NCI-H2081 treated with DMSO at 0.1 percent for 48 hours (cell line): ENCODE results near the gene STARD7.
"Not testable (repeated sequence)": the region's sequence is repeated elsewhere in the genome, so short reads cannot be mapped to it uniquely, and the experiment has no call there.

Experiments used
- DNase-seq: peaks from one replicate; lab custom pipeline; 2025; lab: John Stamatoyannopoulos, UW

The STARD7 gene

DNA sequence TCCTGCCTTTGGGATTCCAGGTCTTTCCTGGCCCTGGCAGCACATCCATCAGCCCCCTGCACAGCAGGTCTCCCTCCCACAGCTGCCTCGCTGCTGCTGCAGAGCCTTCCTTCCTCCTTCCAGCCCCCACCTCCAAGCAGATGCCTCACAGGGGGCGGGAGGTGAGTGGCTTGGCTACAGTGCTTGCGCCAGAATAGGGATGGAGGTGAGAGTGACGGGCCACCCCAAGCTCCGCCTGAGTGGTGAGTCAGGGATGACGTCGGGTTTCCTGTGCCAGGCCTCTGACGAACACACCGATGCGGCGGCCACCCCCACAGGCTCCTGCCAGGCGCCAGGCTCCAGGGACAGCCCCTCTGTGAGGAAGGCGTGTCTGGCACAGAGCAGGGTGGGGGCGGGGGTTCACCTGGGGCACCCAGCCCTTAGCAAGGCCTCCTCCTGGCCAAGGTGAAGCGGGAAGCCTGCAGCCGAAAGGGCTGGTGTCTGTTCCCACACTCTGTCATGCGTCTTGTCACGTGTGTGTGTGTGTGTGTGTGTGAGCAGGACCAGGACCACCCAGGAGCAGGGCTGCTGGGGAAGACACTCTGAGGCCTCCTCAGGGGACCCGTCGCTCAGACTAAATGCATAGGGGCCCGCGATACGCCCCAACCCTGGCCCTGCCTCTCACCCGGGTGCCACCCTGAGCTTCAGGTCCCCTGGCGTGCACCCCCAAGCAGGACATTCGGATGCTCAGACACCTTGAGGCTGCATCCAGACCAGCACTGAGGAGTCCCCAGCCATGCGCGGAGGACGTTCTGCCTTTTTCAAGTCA, 60.0 kb downstream of the STARD7 start:
- no peak for DNase-seq

DNA sequence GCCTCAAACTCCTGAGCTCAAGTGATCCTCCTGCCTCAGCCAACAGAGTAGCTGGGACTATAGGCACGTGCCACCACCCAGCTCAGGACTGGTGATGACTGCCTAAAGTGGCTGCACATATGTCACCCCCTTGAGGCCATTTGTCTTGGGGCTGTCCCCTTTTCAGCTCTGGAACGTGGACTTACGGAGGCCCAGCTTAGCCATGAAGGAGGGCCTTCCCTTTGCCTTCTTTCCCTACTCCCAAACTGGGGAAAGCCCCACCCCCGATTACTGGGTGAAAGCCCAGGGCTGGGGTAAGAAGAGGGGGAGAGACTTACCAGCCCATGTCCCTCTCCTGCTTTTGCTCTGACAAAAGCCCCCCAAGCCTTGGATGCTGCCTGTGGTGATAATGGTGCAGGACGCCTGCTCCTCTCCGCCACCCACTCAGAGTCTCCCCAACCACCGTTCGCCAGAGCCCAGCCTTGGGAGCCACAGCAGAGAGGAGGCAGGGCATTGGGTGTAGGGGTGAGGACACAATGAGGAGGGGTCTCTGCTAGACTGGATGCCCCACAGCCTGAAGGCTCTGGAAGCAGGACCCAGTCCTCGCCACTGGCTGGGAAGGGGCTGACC, 60.9 kb downstream of the STARD7 start:
- DNase-seq, result no peak

DNA sequence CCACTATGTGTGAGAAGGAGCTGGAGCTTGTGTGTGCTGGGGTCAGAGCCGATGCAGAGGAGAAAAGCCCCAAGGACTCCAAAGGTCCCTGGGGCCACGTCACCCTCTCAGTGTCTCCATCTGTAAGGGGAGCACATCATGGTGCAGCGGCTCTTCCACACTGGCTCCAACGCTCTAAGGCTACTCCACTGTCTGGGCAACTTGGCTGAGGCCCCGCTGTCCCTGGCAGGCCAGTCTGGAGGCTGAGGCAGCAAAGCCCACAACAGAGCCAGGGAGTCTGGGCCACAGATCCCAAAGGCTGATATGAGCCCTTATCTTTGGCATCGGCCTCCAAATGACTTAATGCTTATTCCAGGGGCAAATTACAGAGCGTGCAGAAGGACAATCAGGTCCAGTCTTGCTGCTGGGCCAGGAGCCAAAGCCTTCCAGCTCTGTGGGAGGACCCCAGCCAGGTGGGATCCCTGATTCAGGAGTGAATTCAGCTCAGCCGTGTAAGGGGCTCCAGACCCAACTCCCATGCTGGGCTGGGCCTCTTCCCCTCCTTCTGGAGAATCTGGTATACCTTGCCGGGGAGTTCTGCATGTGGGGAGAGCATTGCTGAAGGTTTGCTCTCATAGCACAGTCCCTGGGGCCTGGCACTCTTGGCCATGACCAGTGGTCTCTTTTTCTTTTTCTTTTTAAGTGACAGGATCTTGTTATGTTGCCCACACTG, 61.6 kb downstream of the STARD7 start:
- no peak for DNase-seq

DNA sequence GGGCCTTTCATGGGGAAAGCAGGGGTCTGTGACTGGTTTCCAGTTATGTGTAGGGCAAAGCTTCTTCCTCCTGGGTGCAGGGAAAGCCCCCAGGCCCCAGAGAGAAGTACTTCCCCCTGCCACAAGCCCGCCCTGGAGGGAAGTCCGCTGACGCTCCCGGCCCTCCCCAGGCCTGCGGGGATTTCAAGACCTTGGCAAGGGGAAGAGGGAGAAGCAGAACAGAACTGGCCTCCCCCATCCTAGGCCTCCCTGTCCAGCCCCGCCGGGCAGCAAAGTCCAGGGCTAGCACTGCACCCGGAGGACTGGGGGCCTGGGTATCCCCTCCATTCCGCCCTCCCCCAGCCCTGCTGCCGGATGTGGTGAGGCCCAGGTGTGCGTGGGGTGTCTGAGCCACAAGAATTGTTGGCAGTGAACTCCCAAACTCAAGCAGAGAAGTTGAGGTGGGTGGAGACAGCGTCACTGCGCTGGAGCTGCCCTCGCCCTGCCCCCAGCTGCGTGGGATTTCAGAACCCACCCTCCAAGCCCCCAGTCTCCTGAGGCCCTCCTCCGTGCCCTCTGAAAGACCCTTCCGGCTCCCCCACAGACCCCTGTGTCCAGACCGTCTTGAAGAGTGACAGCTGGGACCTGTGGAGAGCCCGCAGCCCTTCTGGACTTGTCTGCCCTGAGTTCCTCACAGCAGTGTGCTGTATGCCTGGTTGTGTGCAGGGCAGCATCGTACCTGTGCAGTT, 62.3 kb downstream of the STARD7 start:
- no peak for DNase-seq

DNA sequence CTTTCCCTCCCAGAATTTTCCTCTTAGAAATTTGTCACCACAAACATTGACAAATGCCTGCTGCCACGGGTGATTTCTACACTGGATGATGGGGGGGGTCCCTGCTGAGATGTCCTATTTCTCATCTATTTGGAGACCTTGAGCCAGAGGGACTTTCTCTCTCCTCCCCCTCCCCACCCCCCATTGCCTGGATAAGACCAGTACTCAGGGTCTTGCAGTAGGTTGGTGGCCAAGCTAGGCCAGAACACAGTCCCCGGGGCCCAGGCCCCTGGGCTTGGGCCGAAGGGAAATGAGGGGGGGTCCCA, 62.8 kb downstream of the STARD7 start:
- DNase-seq, result no peak

DNA sequence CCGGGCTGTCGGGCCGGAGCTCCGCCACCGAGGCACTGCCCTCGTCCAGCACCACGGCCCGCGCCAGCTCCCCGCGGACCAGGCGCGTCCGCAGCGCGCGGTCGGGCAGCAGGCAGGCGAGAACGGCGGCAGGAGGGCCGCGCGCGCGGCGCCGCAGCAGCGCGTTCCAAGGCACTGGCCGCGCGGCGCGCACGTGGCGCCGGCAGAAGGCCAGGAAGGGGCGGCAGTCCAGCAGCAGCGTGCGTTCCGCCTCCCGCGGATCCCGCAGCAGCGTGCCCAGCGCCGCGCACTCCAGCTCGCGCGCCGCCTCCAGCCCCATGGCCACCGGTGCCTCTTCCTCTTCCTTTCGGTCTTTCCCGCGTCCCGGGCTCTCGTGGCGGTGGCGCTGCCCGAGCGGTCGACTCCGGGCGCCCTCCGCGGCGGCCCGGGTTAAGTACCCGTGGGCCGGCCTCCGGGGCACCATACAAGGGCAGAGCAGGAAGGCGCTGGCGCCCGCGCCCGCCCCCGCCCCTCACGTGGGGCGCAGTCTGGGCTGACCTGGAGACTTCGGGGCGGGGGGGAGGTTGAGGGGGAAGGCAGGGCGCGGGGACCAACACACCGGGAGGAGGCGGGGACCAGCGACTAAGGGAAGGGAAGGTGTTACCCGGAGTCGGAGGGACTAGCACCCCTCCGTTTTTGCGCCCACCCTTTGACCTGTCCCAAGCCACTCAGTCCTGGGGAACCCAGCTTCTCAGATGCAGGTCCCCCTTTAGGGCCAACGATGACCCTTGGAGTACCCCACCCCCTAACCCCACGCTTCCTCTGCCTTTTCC, 63.4 kb downstream of the STARD7 start, which contains the start of gene DUSP2:
Gene DUSP2 (minus strand): TSS at position 405 of the 812 bp plus-strand sequence. CDS start 86 bp downstream, at position 319.
- DNase-seq, result no peak

DNA sequence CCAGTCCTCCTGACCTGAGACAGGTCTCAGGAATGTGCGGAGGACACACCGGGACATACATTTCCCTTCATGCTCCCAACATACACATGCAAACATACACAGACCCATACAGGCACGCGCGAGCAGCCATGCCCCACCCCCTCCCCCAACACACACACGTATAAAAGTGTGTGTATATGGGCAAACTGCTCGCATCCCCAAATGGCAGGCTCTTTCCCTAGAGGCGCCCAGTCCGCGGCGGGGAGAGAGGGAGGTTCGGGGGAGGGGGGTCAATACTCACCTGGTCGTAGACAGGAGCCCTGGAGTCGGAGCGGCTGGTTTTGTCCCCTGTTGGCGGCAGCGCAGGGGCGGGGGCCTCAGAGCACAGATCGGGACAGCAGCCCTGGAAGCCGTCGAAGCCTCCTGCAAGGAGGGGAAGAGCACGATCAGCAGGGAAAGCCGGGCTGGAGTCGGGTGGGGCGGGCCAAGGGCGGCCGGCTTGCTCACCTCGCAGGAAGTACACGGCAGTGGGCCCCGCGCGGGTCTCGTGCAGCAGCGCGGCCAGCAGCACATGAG, 64.1 kb downstream of the STARD7 start:
- no peak for DNase-seq

DNA sequence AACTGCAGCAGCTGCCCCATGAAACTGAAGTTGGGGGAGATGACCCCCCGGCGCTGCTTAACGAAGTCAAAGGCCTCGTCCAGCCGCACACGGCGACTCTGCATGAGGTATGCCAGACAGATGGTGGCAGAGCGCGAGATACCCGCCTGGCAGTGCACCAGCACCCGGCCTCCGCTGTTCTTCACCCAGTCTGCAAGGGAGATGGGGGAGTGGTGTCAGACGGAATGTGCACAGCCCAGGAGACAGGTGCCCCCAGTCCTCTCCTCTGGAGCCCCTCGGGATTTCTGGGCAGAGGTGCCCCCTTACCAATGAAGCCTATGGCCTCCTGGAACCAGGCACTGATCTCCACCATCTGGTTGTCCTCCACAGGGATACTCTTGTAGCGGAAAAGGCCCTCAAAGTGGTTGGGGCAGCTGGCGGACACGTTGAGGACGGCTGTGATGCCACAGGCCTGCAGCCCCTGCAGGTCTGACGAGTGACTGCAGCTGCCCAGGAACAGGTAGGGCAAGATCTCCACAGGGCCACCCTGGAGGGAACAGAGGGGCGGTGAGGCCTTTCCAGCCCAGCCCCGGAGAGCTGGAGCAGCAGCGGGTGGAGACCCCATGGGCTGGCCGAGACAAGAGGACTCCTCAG, 64.7 kb downstream of the STARD7 start:
- DNase-seq, result no peak

DNA sequence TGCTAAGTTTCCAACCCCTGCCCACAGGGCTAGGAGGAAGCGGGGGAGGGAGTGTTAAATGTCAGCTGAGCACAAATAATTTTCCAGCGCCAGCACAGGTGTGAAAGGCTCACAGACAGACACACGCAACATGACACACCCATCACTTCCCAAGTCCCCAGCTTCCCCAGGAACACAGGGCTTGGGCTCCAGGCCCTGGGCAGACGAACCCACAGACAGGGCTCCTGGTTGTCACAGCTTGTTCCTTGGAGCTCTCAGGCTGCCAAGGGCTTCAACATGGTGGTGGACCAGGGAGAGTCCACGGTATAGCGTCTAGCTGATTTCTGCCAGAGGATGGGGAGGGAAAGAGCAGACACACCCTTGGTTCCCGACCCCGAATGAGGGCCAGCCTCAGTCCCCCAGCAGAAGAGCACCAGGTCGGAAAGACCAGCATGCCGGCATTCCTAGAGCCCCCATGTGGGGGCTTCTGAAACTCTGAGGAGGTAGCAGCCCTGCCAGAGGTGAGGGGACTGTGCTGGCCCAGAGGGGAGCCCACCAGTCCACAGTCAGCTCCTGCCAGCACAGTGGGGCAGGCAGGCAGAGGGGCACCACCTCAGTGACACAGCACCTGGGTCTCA, 65.3 kb downstream of the STARD7 start:
- no peak for DNase-seq

DNA sequence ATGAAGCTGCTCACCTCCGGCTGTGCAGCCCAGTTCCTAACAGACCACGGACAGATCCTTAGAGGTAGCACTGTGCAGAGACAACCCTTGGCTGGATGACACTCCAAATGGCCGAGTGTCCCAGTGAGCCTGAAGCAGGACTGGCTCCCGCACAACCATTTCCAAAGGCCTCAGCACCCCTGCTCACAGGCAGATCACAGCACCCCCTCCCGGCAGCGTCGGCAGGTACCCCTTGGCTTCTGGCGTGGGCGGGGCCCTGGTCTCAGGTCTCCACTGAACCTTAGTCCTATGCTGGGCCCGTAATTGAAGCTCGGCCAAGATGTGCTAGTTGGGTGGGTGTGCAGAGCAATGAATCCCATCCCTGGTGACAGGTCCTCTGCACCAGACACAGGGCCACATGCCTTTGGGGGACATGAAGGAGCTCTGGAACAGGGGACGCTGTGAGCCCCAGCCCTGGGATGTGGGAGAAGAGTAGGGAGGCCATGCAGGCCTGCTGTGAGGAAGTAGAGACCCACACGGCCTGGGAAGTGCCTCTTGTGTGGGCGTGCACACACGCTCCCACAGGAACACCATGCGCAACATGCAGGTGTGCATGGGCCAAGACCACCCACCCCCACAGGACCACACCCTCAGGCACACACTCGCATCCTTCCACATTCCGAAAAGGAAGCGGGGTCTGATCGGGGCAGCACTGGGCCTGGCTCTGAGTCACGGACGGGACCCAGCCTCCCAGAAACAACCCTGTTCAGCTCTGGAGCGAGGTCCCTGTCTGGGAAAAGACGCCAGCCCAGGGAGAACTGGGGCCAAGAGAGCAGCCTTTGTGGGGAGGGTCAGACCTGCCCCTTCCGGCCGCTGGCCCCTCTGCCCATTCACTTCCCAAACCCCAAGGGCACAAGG, 66.2 kb downstream of the STARD7 start:
- DNase-seq, result no peak

DNA sequence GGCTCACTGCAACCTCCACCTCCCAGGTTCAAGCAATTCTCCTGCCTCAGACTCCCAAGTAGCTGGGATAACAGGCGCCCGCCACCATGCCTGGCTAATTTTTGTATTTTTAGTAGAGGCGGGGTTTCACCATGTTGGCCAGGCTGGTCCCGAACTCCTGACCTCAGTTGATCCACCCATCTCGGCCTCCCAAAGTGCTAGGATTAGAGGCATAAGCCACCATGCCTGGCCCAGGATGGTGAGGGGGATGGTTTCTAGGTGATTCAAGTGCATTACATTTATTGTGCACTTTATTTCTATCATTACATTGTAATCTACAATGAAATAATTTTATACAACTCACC, 67.0 kb downstream of the STARD7 start:
- not testable (repeated sequence) for DNase-seq

DNA sequence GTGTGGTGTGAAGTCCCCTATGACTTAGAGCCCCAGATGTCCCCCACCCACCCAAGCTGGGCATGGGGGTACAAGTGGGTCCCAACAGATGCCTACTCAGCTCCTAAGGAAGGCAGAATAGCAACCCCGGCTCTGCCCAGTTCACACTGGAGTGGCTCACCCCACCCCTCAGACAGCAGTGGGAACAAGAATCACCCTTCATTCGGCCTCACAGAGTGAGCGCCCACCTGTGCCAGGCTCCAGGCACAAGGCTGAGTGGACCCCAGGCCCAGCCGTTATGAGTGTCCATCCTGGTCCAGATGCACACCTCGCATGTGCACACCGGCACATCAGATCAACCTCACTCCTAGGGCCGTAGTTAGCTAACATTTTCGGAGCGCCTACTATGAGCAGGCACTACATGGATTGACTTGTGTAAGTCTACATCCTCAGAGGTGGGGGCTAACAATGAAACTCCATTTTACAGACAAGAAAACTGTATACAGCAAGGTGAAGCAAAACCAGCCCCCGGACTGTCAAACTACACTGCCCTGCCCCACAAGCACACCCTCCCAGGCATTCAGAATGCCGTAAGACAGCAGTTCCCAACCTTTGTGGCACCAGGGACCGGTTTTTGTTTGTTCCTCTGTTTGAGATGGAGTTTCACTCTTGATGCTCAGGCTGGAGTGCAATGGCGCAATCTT, 67.5 kb downstream of the STARD7 start:
- no peak for DNase-seq

DNA sequence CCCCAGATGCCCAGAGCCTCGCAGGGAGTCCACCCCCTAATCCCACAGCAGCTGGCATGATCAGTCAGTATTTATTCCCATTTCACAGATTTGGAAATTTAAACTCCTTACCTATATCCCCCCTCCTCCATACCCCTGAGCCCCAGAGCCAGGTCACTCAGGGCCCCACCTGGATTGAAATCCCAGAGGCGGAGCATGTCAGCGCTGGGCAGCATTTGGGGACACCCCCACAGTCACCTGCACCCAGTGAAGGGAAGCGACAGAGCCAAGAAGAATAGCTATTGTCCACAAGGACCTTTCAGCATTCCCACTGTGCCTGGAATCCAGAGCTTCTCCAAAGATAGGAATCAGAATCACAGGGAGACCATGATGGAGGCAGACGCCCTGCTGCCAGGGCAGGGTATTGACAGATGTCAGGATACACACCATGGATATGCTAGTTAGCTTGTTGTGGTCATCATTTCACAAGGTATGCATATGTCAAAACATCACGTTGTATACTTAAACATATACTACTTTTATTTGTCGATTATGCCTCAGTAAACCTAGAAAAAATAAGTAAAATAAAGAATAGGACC, 69.4 kb downstream of the STARD7 start:
- no peak for DNase-seq

DNA sequence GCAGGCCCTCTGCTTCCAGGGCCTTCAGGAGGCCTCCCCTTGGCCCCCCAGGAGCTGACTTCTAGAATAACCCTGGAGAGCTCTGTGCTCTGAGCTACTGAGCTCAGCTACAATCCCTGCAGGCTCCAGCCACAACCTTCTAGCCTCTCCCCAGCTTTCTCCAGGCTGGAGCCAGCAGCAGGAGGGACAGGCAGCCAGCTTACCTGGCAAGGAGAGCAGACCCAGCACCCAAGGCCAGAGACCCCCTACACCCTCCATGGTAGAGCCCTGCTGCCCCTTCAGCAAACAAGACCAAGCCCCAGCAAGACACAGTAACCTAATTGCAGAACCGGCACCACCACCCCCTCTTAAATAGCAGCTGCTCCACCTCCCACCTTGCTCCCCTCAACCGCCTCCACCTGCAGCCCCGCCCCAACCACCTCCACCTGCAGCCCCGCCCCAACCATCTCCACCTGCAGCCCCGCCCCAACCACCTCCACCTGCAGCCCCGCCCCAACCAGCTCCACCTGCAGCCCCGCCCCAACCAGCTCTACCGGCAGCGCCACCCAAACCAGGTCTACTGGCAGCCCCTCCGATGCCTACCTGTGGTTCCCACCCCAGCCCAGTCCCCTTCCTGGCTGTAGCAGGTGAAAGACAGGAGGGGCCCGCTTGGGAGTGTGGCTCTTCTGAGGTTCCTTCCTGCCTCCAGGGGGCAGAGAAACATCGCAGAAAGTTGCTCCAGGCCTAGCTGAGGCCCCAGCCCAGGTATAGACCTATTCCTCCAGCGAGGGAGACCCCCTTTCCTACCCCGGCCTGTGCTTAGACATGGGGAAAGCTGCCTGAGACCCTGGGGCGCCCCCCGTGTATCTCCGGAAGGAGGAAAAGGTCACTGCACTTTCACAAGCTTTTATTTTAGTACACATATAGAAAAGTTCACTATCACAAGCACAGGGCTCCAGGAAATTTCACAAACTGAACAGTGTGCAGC, 70.2 kb downstream of the STARD7 start, which contains the start of gene ASTL:
Gene ASTL (minus strand): TSS at position 324 of the 967 bp plus-strand sequence. CDS start 66 bp downstream, at position 258.
- no peak for DNase-seq

DNA sequence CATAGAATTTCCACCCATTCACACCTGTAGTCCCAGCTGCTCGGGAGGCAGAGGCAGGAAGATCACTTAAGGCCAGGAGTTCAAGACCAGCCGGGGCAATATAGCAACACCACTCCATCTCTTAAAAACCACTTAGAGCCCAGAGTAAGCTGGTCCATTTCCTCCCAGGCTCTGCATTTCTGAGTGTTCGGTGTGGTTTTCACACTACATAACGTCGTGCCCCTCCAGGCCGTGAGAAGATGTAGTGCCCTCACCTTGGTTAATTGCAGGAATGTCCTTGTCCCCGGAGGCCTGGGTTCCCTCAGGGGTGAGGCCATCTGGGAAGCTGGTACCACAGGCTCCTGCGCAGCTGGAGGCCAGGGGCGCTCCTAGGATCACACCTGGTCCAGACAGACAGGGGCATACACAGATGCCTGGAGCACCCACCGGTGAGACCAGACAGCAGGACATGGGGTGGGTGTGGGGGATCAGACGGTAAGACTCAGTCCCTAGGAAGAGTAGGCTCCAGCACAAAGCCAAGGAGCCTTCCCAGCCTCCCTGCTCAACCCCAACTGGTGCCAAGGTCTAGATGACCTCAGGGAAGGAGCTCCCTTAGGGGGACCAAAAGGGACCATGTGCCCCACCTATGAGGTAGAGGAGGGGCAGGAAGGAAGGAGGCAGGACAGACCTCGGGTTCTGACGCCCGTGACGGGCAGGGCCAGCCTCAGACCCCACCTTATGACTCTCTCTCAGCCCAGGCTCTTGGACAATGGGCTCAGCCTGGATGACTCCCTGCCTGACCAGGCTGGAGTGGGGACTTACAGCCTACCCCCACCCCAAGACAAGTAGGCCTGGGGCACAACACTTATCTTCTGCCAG, 71.1 kb downstream of the STARD7 start:
- no peak for DNase-seq

DNA sequence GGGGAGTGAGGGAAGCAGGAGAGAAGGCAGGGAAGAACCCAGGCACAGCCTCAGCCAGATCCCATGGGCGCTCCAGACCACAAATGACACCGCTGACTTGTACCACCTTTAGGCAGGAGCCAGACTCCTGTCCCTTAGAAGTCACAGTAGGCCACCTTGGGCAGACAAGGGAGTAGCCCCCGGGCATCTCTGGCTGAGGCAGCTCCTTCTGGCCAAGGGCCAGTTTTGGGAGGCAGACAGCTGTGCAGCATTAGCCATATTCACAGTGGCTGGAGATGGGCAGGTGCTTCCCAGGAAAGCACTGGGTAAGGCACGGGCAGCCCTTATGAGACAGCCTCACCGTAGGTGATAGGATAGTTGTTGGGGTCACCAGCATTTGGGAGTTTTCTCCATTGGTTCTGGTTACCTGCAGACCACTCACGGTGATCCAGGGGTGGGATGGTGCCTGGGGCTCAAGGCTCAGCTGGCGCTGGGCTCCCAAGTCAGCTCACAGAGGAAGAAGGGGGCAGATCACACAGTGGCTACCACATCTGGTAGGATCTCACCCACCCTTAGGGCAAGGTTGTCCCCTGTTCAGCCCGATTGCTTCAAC, 72.4 kb downstream of the STARD7 start:
- DNase-seq, result no peak
